Measurements from ENCODE around the gene TMED6. TPM values are rescaled to one million over a fixed set of nuclear protein-coding genes. Genes with fewer than 3 reads are reported as not detected.

The TMED6 gene
- total RNA-seq, 1 experiment from 2014 or later = not detected

- DNase-seq (ENCODE audit: low read depth) = no peak
Observed at GRCh38 chr16:69324013-69324531, 27.5 kb downstream of the TMED6 start.

DNA sequence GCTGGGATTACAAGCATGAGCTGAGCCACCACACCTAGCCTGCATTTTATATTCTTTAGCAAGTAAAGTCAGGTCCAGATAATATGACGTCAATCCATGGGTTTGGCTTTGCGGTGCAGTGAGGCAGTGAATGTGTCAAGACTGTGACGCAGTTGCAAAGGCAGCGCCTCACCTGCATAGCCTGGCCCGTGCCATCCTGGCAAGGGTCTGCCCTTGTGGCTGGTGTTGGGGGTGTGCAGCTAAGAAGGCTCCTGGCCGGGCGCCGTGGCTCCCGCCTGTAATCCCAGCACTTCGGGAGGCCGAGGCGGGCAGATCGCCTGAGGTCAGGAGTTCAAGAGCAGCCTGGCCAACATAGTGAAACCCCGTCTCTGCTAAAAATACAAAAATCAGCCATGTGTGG is 28.2 kb downstream of the TMED6 start:
- no peak for DNase-seq (ENCODE audit: low read depth)

- DNase-seq (ENCODE audit: low read depth) = no peak
Observed at GRCh38 chr16:69322343-69322742, 29.2 kb downstream of the TMED6 start.

DNA sequence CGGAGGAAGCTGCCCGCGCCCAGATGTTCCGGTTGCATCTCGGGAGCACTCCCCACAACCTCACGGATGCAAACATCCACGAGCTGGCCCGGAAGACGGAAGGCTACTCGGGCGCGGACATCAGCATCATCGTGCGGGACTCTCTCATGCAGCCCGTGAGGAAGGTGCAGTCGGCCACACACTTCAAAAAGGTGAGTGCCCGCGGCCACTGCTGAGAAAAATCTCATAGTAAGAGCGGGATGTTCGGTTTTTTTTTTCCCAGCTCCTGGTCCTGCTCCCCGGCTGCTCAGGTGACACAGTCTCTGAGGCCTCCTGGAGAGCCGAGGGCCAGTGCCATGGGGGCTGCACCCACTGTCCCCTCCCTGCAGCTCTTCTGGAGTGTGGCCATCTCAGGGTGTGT is 30.5 kb downstream of the TMED6 start:
- DNase-seq (ENCODE audit: low read depth) = no peak

DNA sequence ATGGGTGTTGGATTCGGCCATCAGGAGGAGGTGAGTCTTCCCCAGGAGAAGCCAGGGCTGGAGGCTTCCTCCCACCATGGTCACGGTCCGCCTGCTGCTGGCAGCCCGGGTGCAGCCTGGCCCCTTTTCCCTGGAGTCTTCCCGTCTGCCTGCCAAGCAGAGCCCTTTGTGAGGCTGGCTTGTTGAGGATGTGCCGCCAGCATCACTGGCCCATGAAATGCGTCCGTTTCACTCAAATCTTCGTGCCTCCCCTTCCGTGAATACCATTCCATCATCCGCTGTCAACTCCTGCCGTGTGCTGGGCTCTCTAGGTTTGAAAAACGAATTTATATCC is 30.9 kb downstream of the TMED6 start:
- DNase-seq (ENCODE audit: low read depth) = no peak

DNA sequence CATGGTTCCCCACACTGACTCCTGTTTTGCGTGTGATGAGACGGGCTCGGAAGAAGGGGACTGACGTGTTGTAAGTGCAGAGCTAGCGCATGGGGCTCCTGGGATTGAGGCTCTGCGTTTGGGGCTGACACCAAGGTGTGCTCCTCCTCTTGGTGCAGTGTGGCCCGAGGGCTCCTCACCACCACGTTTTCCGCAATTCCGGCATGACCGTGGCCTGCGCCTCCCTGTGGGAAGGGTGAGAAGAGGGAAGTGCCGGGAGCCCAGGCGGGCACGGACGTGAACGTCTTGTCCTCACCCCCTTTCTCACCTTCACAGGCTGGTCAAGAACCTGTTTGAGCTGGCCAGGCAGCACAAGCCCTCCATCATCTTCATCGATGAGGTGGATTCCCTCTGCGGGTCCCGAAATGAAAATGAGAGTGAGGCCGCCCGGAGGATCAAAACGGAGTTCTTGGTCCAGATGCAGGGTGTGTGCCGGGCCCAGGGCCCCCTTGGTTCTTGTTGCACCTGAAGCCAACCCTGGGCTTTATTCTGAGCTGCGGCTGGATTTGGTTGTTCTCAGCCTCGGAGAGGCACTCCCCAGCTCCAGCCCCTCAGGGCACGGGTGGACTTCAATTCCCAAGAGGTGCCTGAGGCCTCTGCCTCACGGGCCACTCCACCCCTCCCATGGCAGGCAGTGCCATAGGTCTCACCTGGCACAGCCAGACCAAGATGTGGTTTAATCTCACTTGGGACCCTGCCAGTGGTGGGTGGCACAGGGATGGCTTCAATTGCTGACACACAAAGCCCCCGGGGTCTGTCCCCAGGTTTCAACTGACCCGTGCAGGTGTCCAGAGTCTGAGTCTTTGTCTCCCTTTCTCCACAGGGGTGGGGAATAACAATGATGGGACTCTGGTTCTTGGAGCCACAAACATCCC is 31.5 kb downstream of the TMED6 start:
- no peak for DNase-seq (ENCODE audit: low read depth)

DNA sequence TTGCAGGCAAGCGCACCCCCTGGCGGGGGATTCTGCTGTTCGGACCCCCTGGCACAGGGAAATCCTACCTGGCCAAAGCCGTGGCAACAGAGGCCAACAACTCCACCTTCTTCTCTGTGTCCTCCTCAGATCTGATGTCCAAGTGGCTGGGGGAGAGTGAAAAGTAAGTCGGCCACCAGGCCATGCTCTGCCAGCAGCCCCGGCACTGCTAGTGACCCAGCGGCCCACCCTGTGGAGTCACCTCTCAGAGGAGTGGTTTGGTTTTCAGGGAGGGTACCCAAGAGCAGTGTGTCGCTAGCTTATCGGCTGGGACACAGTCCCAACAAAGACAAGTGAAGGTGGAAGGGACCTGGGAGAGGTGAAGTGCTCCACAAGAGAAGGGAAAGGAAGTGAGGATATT is 32.2 kb downstream of the TMED6 start:
- DNase-seq (ENCODE audit: low read depth) = no peak

DNA sequence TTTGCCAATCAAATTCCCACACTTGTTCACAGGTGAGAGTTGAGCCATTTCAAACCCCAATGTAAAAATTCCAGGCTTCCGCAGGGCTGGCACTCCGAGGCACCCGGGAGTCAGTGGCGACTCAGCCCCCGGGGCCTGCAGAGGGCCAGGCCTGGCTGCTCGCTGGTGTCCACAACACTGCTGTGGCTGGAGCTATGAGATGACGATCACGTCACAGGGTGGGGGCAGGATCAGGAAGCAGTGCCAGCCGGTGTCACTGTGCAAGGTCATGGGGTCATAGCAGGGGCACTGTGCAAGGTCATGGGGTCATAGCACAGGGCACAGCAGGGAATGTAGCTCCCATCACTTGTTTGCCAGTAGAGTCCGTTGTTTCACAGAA is 32.7 kb downstream of the TMED6 start:
- no peak for DNase-seq (ENCODE audit: low read depth)

DNA sequence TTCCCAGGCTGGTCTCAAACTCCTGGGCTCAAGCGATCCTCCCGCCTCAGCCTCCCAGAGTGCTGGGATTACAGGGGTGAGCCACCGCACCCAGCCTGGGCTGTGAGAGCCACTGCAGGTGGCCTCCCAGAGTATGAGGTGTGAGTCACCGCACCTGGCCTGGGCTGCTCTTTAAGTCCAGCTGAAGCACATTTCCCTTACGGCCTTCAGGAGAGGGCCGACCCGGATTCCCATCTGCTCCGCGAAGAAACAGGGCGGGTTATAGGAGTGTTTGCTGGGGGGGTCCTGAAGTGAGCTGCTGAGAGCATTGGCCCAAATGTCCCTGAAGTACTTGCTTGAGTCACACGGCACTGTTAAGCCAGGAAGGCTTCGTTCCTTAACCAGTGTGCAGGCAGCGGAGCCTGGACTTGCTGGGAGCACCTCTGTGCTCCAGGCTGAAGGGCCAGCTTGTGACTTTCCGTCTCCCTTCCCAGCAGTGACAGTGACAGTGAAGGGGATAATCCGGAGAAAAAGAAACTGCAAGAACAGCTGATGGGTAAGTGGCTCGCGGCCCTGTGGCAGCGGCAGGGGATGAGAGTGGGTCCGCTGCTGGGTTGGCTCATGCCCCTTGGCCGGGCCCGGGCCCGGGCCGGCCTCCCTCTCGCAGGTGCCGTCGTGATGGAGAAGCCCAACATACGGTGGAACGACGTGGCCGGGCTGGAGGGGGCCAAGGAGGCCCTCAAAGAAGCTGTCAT is 33.2 kb downstream of the TMED6 start:
- DNase-seq (ENCODE audit: low read depth) = no peak

GRCh38 chr16:69316595-69317034 is 35.0 kb downstream of the TMED6 start:
- DNase-seq (ENCODE audit: low read depth) = no peak

DNA sequence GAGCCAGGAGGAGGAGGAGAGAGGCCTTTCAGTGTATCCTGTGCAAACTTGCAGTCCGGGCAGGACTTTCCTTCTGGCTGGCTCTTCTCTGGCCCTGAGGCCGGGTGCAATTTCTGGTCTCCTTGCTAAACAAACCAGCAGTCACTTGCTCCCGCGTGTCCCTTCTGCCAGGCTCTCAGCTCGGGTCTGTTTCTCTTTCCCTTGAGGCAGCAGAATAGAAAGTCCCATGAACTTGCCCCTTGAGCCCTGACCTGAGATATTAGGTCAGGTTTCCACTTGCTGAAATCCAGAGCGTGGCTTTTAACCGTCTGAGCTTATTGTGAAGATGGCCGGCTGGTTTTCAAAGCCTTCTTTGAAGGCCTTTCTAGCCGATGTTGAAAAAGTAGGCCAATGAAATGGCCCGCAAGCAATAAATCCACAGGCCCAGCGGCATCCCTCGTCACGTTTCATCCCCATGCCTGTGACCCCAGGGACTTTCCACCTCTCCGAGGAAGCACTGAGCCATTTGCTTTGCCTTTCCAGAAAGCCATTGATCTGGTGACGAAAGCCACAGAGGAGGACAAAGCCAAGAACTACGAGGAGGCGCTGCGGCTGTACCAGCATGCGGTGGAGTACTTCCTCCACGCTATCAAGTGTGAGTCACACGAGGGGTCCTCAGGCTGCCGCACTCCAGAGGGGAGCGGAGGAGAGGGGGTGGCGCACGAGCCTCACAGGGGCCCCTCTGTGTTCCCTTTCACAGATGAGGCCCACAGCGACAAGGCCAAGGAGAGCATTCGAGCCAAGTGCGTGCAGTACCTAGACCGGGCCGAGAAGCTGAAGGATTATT is 35.9 kb downstream of the TMED6 start:
- DNase-seq (ENCODE audit: low read depth) = no peak

DNA sequence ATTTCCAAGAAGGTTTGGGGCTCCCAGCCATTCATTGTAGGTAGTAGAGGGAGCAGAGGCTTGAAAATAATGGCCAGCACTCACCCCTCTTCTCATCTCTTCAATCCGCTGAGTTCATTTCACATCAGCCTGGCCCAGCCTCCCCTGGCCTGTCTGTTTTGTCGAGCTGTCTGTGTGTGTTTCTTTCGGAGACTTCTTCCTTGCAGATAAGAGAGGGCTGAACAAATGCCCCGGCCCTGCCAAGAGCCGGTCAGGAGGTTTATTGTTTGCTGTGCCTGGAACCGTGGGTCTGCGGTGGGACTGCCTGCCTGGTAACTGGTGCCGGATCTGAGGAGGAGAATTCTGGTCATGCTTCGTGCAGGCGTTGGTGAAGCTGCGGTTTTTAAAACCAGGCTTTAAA is 37.1 kb downstream of the TMED6 start:
- DNase-seq (ENCODE audit: low read depth) = no peak

DNA sequence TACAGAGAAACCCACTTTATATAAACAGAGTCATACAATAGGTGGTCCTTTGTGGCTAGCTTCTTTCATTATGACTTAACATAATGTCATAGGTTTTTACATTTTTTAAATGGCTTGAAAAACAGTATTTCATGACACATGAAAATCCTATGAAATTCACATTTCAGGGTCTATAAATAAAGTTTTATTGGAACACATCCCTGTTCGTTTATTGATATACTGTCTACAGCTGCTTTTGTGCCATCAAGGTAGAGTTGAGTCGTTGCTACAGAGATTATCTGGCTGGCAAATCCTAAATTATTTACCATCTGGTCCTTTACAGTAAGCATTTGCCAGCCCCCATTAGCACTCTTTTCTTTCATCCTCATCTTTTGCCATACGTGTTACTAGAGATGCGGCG is 38.1 kb downstream of the TMED6 start:
- DNase-seq (ENCODE audit: low read depth) = no peak

DNA sequence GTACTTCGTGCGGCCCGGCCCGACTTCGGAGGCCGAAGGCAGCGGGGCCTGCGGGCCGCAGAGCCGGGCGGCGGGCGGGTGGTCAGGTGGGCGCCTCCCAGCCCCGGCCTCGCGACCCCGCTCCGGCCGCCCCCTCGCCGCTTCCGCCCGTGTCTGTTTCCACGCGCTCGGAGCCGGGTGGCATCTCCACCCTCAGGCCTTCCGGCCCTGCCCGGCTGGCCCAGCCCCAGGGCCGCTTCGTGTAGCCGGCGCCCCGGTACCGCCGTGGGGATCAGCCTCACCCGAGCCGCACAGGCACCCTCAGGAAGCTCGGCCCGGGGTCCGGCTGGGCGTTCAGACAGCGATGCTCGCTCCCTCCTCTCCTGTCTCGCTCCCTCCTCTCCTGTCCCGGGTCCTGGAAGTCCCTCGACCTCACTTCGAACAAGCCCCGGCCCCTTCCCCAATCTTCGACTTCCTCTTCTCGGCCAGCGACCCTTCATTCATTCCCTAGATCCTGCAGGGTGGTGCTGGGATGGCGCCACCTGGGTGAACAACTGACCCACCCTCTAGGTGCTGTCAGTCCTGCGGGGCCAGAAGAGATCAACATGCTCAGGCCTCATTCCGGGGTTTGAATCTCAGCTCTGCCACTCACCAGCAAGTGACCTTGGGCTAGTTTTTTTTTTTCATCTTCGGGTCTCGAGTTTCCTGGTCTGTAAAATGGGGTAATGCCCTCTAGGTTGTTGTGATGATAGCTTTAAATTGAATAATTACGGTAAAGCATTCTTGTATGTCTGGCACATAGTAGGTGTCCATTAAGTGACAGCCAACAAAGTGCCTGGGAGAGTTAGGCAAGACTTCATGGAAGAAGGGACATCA is 39.8 kb downstream of the TMED6 start:
- DNase-seq (ENCODE audit: low read depth) = peak; percentile 33

DNA sequence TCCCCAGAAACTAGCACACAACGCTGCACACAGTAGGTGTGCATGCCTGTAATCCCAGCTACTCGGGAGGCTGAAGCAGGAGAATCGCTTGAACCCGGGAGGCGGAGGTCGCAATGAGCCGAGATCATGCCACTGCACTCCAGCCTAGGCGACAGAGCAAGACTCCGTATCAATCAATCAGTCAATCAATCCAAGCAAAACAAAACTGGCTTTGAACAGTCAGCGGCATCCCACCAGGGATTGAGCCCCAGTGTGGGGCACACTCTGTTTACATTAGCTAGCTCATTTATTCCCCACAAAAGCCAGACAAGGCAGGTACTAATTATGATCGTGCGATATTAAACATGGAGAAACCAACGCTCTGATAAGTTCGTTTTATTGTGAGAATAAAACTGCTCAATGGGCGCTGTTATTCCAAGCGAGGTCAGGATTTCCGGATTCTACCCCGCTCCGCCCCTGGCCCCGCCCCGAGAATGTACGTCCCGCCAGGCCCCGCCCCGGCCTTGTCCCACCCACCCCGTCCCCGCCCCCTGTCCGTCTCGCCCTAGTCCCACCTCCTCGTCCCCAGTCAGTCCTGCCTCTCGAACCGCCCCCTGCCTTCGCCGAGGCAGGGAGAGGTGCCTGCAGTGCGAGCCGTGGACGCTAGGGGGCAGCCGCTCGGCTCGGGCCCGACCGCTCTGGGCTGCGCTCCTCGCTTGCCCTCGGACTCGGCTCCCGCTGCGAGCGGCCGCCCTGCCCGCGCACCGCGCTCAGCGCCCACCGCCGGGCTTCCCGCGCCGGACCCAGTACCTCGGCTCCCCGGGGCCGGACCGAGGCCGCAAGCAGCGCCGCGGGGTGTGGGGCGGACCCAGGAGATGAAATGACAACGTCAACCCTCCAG is 40.7 kb downstream of the TMED6 start, which contains the start of gene VPS4A:
Gene VPS4A, plus strand, starts transcription at position 698 of the 880 bp plus-strand sequence. Its CDS starts 162 bp downstream, at position 860.
- DNase-seq (ENCODE audit: low read depth) = peak; percentile 97

GRCh38 chr16:69309316-69309715 is 42.3 kb downstream of the TMED6 start:
- DNase-seq (ENCODE audit: low read depth) = no peak

GRCh38 chr16:69307856-69308255 is 43.7 kb downstream of the TMED6 start:
- DNase-seq (ENCODE audit: low read depth) = no peak

DNA sequence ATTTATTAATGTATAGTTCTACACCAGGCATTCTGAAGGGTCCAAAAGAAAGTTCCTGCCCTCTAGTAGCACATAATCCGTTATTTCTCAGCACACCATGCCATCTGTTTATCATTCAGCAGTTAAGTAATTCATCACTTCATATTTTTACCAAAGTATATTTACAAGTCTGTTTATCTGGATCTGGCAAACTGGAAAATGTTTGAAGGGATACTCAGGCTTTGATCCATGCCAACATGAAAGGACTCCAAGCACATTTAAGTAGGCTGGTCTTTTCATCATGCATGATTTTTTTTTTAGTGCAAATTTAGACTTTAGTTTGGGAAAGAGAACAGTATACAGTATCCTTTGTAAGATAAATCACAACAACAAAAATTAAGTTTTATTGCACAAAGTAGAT is 44.5 kb downstream of the TMED6 start:
- DNase-seq (ENCODE audit: low read depth) = no peak

DNA sequence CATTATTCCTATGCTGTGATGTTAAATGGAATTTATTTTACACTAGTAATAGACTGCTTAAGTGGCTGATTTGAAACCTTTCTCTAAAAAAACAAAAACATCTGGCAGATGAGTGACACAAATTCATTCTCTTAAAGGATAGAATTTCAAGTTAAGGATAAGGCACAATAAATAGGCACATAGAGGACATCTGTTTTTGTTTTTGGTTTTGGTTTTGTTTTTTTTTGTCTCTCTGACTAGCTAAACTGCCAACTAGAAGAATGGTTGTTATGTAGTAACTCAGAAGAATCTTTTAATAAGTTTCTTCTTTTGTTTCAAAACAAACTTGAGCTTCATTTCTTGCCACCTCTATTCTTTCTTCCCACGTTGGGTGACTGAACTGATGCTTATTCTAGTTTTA is 45.6 kb downstream of the TMED6 start:
- DNase-seq (ENCODE audit: low read depth) = no peak

- DNase-seq (ENCODE audit: low read depth) = no peak
Observed at GRCh38 chr16:69302301-69302700, 49.3 kb downstream of the TMED6 start.
